Measurements from ENCODE around the gene KLHL29.

The KLHL29 gene

GRCh38 chr2:23666980-23667357 is 282.0 kb downstream of the KLHL29 start:
- Histone ChIP-seq H3K4me3 (ENCODE audit: low read length) (no peak overlapping the region), H4K20me1 (ENCODE audit: insufficient read depth, low read length) (no peaks in the 10 kb centered on the region), H3K27ac (ENCODE audit: low read length) (no peak overlapping the region), H3K9me3 (replicated peaks; ENCODE audit: insufficient read depth, low read length) (no peaks in the 10 kb centered on the region), H3K9ac (ENCODE audit: low read length) (no peak overlapping the region), H3K9me2 (replicated peaks; ENCODE audit: insufficient read depth, low read length) (no peaks in the 10 kb centered on the region), H3K4me2 (ENCODE audit: low read depth, low read length) (no peak overlapping the region), H2AFZ (ENCODE audit: low read length) (no peak overlapping the region), H3K79me2 (ENCODE audit: low read length) (no peaks in the 10 kb centered on the region), H3K36me3 (replicated peaks; ENCODE audit: insufficient read depth, low read length) (no peaks in the 10 kb centered on the region), H3K27me3 (replicated peaks; ENCODE audit: insufficient read depth, low read length) (no peaks in the 10 kb centered on the region), H3K4me1 (ENCODE audit: low read length) (no peaks in the 10 kb centered on the region), H3F3A (ENCODE audit: insufficient read depth, low read length) (no peaks in the 10 kb centered on the region)
- TF ChIP-seq CTCF (IDR thresholded peaks at IDR 0.05; ENCODE audit: low read length) (no peak), EZH2 (optimal IDR thresholded peaks at IDR 0.05; ENCODE audit: low read depth, low read length) (no peak), EZH2phosphoT487 (IDR thresholded peaks at IDR 0.05; ENCODE audit: low read length) (no peak)
- DNase-seq: no peak

- DNase-seq: no peak
- Histone ChIP-seq H3K79me2 (ENCODE audit: low read length) (no peaks in the 10 kb centered on the region), H3K4me3 (ENCODE audit: low read length) (no peak overlapping the region), H3K27me3 (replicated peaks; ENCODE audit: insufficient read depth, low read length) (no peaks in the 10 kb centered on the region), H3K9me3 (replicated peaks; ENCODE audit: insufficient read depth, low read length) (no peaks in the 10 kb centered on the region), H3K4me1 (ENCODE audit: low read length) (no peaks in the 10 kb centered on the region), H3K9ac (ENCODE audit: low read length) (no peak overlapping the region), H3K9me2 (replicated peaks; ENCODE audit: insufficient read depth, low read length) (no peaks in the 10 kb centered on the region), H3K36me3 (replicated peaks; ENCODE audit: insufficient read depth, low read length) (no peaks in the 10 kb centered on the region), H3F3A (ENCODE audit: insufficient read depth, low read length) (no peaks in the 10 kb centered on the region), H3K27ac (ENCODE audit: low read length) (no peak overlapping the region), H2AFZ (ENCODE audit: low read length) (no peak overlapping the region), H4K20me1 (ENCODE audit: insufficient read depth, low read length) (no peaks in the 10 kb centered on the region), H3K4me2 (ENCODE audit: low read depth, low read length) (no peak overlapping the region)
- TF ChIP-seq EZH2phosphoT487 (IDR thresholded peaks at IDR 0.05; ENCODE audit: low read length) (no peak), CTCF (IDR thresholded peaks at IDR 0.05; ENCODE audit: low read length) (no peak), EZH2 (optimal IDR thresholded peaks at IDR 0.05; ENCODE audit: low read depth, low read length) (no peak)
These were observed 283.9 kb downstream of the KLHL29 start for GRCh38 chr2:23668756-23669304.

GRCh38 chr2:23669413-23670244 is 284.6 kb downstream of the KLHL29 start:
- no peaks in the 10 kb centered on the region for H3K36me3 ChIP-seq (replicated peaks; ENCODE audit: insufficient read depth, low read length)
- H3F3A ChIP-seq (ENCODE audit: insufficient read depth, low read length): no peaks in the 10 kb centered on the region
- H3K4me2 ChIP-seq (ENCODE audit: low read depth, low read length): no peak overlapping the region
- no peaks in the 10 kb centered on the region for H3K27me3 ChIP-seq (replicated peaks; ENCODE audit: insufficient read depth, low read length)
- H3K4me1 ChIP-seq (ENCODE audit: low read length): no peaks in the 10 kb centered on the region
- H3K4me3 ChIP-seq (ENCODE audit: low read length): no peak overlapping the region
- no peaks in the 10 kb centered on the region for H3K9me2 ChIP-seq (replicated peaks; ENCODE audit: insufficient read depth, low read length)
- no peaks in the 10 kb centered on the region for H3K9me3 ChIP-seq (replicated peaks; ENCODE audit: insufficient read depth, low read length)
- no peak for TF ChIP-seq CTCF (IDR thresholded peaks at IDR 0.05; ENCODE audit: low read length)
- TF ChIP-seq EZH2phosphoT487 (IDR thresholded peaks at IDR 0.05; ENCODE audit: low read length): no peak
- TF ChIP-seq EZH2 (optimal IDR thresholded peaks at IDR 0.05; ENCODE audit: low read depth, low read length): no peak
- no peak for DNase-seq
- H3K79me2 ChIP-seq (ENCODE audit: low read length): no peaks in the 10 kb centered on the region
- H3K27ac ChIP-seq (ENCODE audit: low read length): no peak overlapping the region
- H2AFZ ChIP-seq (ENCODE audit: low read length): no peak overlapping the region
- H4K20me1 ChIP-seq (ENCODE audit: insufficient read depth, low read length): no peaks in the 10 kb centered on the region
- no peak overlapping the region for H3K9ac ChIP-seq (ENCODE audit: low read length)
